AG04450 (cell line): ENCODE results near the gene PIK3R3. TPM values are rescaled to one million over a fixed set of nuclear protein-coding genes. Genes with fewer than 3 reads are reported as not detected.

ENCODE experiments used
- CTCF ChIA-PET: fragments of 300-600, 350-600 bp; formaldehyde crosslinking; extraction: SDS; loops from one replicate; lab custom pipeline; 2022; ENCODE audit warnings: antibody characterized with exemption, inconsistent platforms; lab: Charles Lee
- POLR2A ChIA-PET: fragments of 350-600 bp; formaldehyde crosslinking; extraction: SDS; loops from one replicate; lab custom pipeline; 2021; ENCODE audit warnings: antibody characterized with exemption, inconsistent platforms; lab: Yijun Ruan, JAX
- DNase-seq: peaks from one replicate; pipeline ENCODE4 v3.0.0-alpha.2; 2011; ENCODE audit warnings: low read depth, low spot score
- H3K27ac ChIP-seq: one replicate; pipeline ENCODE4 v1.5.1; 2012; ENCODE audit warnings: low read depth, low read length, control low read depth
- H3K27me3 ChIP-seq: one replicate; pipeline ENCODE4 v1.6.0; 2012; ENCODE audit warnings: low read length; ENCODE audit not compliant: control insufficient read depth, insufficient read depth
- H3K4me3 ChIP-seq: 2 replicates; pipeline ENCODE4 v1.5.1; 2011; ENCODE audit warnings: mild to moderate bottlenecking, low read depth, low read length, control low read depth
- H3K9me3 ChIP-seq: 2 replicates; pipeline ENCODE4 v1.5.1; 2012; ENCODE audit warnings: low read length; ENCODE audit not compliant: control insufficient read depth, insufficient read depth
- CTCF ChIP-seq: IDR thresholded peaks from 2 replicates; pipeline ENCODE4 v1.5.1; 2011; ENCODE audit warnings: low read depth, low read length, control low read depth, inconsistent platforms
- polyA plus RNA-seq: library from polyadenylated mRNA; depleted of rRNA; stranded (reverse); fragments of >200 nt; gene quantifications from 2 replicates; pipeline ENCODE4 v1.2.3, GENCODE V29; 2011

PIK3R3 gene
- polyA plus RNA-seq, 1 experiment, result 14.5 TPM

GRCh38 chr1:46148318-46148717 lies 15.9 kb upstream of the PIK3R3 start:
- POLR2A ChIA-PET, result interaction anchor here (0.7 kb wide), 1 partner anchor 11 kb away, joined by 3 read pairs; no protein-coding TSS in a partner anchor
- TF ChIP-seq CTCF, result no peak
- Histone ChIP-seq H3K4me3 (no peak overlapping the region), H3K9me3 (no peaks in the 10 kb centered on the region), H3K27me3 (peaks cover 4% of the 10 kb centered on the region), H3K27ac (no peak overlapping the region)
- no peak for DNase-seq
- CTCF ChIA-PET, result interaction anchor here (0.9 to 1.2 kb wide), 3 partner anchors 14 to 112 kb away, joined by 3 to 4 read pairs (median 3); no protein-coding TSS in a partner anchor

GRCh38 chr1:46137916-46138315 lies 5.5 kb upstream of the PIK3R3 start:
- POLR2A ChIA-PET, result interaction anchor here (0.6 to 1.0 kb wide), 2 partner anchors 10 to 14 kb away, joined by 3 read pairs; no protein-coding TSS in a partner anchor

GRCh38 chr1:46136711-46137110 lies 4.3 kb upstream of the PIK3R3 start:
- H3K27me3 ChIP-seq, result no peaks in the 10 kb centered on the region
- no peak for DNase-seq
- no peak overlapping the region for H3K4me3 ChIP-seq
- TF ChIP-seq CTCF, result no peak
- no peak overlapping the region for H3K27ac ChIP-seq
- no peaks in the 10 kb centered on the region for H3K9me3 ChIP-seq
- CTCF ChIA-PET, result interaction anchor here (2.0 kb wide), 1 partner anchor 87 kb away, joined by 8 read pairs; no protein-coding TSS in a partner anchor
- POLR2A ChIA-PET, result no interaction called here

More at GRCh38 chr1:46137916-46138315, 5.5 kb upstream of the PIK3R3 start:
- CTCF ChIA-PET, result interaction anchor here (0.6 to 2.0 kb wide), 3 partner anchors 65 to 92 kb away, joined by 3 to 8 read pairs (median 4); no protein-coding TSS in a partner anchor
- Histone ChIP-seq H3K4me3 (peak overlapping the region; percentile 62), H3K27me3 (no peaks in the 10 kb centered on the region), H3K9me3 (no peaks in the 10 kb centered on the region), H3K27ac (peak overlapping the region; percentile 90)
- DNase-seq, result no peak
- TF ChIP-seq CTCF, result no peak

- POLR2A ChIA-PET, result no interaction called here
Observed at GRCh38 chr1:46134660-46135331, 2.4 kb upstream of the PIK3R3 start.

More at GRCh38 chr1:46134660-46135331, 2.4 kb upstream of the PIK3R3 start:
- DNase-seq, result peak; percentile 60
- Histone ChIP-seq H3K4me3 (no peak overlapping the region), H3K27me3 (no peaks in the 10 kb centered on the region), H3K27ac (peak overlapping the region; percentile 31), H3K9me3 (no peaks in the 10 kb centered on the region)
- CTCF ChIA-PET, result interaction anchor here (1.5 kb wide), 1 partner anchor 13 kb away, joined by 4 read pairs; no protein-coding TSS in a partner anchor
- no peak for TF ChIP-seq CTCF
